ENCODE data around the gene ADAM22.

Gene ADAM22

DNA sequence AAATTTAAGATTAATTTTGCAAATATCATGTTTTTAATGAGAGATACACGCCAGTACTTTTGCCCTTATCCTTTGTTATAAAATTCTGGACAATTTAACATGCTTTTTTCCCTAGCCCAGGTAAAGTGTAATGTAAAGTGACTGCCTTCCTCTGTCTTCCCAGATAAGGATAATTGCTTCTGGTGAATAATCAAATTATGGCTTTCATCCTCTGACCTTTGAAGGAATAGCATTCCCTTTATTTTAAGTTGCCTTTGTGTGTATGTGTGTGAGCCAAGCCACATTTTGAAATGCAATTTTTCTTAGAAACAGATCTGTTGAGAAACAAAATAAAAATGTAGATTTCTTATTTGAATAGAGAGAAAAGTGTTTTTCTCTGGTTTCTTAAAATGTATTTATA lies 107.5 kb downstream of the ADAM22 start:
- DNase-seq = no peak

DNA sequence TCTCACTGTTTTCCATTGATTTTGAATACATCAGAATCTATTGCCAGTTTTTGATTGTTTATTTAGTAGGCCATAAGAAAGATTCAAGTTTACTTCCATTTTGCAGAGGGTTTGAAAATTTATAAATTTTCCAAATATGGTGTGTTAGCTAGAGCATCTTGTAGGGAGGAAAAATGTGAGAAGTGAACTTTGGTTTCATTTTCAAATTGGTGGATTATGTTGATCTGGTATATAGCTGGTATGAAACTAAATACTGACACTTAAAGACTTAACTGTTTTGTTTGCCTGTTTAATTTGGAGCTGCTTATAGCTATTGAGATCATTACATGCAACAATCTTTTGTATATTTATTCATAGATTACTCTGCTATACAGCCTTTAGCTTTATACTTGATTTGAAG lies 108.1 kb downstream of the ADAM22 start:
- DNase-seq = no peak

DNA sequence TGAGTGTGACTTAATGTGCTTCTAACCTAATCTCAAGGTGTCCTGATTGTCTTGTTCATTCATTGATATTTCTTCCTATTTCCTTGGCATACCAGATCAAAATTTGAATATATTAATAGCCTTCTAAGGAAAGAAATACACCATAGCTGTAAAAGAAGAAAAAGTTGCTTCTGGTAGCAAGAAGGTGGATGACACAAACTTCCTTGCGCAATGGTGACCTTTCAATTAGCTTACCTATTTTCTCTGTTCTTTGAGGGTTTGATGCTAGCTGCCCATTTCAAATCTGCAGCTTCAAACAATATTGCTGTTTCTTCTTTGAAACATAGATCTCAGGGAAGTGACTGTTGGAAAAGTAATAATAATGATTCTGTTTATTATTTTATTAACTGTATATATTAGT lies 108.8 kb downstream of the ADAM22 start:
- DNase-seq = no peak

DNA sequence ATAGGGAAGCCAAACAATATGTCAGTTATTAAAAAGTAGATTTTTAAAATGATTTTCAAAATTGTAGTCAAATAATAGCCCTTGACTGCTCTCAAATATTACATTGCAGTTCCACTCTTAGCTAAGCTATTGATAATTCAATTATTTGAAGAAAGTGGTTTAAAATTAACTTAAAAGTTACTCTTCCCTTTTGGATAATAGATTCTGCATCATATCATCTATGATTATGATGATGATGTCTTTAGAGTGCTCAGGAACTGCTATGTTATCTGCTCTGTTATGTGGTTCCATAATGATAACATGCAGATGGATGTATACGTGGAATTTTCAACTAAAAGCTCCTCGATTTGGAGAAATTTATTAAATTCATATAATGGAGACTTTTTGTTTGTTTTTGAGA lies 110.0 kb downstream of the ADAM22 start:
- DNase-seq = no peak

DNA sequence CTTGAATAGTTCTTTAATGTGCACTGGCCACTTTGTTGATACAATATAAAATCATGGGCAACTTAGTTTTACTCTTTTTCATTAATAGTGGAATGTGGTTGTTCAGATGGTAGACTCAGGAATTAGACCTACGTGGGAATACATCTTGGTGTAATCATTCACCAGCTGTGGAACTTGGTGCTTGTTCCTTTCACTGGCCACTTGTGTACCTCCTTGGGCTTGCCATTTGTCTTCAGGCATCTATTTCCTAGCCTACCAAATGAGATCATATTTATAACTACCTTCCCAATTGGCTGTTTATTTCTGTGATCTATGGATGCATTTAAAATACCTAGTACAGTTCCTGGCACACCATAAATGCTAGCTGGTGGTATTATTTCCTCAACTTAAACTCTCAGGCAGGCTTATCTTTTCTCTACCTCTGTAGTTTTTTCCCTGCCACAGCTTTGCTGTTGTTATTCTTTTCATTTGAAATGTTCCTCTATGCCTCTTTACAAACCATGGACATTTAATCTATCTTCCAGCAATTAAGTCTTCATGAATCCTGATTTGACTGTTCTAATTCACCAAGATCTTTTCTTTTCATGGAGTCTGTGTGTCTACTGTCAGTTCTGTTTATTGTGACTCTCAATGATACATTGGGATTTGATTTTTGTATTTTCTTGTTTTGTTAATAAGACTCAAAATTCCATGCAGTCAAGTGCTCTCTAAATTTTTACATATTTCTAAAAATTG lies 113.0 kb downstream of the ADAM22 start:
- no peak for DNase-seq

DNA sequence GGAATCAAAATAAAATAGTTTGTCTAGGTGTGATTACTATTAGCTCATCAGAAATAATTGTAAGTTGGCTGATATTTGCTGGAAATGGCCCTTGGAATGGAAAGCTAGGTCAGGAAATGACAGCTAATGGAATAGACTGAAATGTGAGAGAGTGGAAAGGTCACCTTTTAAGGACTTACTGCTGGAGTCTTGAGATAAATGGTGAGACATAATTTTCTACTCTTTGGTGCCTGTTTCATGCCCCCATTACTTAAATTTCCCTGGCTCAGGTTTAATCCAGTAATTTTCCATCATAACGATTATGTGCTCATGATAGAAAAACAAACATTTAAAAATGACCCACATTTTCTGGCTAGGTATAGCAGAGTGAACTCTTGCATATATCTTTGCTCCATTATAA lies 123.6 kb downstream of the ADAM22 start:
- DNase-seq = no peak

DNA sequence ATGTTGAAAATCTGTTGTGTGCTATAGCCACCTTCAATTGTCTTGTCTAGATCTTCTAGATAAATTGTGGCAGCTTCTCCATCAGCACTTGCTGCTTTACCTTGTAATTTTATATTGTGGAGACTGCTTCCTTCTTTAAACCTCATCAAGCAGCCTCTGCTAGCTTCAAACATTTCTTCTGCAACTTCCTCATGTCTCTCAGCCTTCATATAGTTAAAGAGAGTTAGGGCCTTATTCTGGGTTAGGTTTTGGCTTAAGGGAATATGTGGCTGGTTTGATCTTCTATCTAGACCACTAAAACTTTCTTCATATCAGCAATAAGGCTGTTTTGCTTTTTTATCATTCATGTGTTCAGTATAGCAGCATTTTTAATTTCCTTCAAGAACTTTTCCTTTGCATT lies 128.2 kb downstream of the ADAM22 start:
- DNase-seq = no peak

DNA sequence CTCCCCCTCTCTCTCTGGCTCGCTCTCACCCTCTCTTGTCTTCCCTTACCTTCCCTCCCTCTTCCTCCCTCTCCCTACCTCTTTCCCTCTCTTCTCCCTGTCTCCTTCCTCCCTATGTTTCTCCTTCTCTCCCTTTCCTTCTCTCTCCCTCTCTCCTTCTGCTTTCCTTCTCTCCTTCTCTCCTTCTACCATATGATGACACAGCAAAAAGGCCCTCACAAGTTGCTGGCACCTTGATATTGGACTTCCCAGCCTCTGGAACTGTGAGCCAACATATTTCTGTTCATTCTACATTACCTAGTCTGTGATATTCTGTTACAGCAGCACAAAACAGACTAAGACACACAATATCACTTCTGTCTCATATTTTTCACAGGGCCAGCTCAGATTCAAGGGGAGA lies 135.0 kb downstream of the ADAM22 start:
- no peak for DNase-seq

DNA sequence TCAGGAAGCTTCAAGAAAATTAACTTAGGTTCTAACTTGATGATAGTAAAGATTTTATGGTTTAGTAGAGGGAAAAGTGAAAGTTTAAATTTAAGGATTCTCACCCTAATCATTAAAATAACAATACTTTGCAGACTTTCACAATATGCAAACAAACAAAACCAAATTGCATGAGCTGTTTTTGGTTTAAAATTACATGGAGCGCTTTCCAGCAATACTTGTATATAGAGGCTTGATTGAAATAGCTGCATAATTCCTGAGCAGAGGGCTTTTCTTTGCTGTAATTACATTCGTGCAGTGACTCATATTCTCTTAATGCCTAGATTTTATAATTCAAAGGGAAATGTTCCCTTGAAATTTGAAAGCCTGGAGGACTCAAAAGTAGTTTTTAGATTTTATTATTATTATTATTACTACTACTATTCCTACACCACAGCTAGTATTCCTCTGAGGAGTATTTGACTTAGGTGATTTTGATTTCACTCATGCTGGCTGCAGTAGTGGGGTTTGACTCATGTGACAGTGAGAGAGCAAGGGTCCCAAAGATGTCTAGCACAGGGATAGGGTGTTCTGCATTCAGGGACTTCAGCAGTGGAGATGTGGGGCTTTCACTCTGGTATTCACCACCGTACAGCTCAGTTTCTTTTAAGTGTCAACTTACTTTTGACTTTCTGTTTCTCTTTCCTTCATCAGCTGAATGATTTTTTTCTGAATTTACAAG lies 138.1 kb downstream of the ADAM22 start:
- no peak for DNase-seq

DNA sequence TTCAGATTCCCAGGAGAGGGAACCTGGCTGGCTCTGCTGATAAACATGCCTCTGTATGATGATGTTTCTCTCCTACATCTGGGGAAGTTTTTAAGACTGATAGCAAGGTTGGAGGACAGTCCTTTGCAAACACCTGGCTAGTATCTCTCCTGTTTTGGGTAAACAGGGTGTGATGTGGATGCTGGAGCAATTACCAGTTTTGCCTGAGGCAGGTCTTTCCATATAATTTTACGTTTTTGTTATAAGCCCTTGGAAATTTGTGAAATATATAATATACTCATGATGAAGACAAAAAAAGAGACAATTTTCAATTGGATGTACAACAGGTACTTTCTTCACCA lies 138.6 kb downstream of the ADAM22 start:
- no peak for DNase-seq

DNA sequence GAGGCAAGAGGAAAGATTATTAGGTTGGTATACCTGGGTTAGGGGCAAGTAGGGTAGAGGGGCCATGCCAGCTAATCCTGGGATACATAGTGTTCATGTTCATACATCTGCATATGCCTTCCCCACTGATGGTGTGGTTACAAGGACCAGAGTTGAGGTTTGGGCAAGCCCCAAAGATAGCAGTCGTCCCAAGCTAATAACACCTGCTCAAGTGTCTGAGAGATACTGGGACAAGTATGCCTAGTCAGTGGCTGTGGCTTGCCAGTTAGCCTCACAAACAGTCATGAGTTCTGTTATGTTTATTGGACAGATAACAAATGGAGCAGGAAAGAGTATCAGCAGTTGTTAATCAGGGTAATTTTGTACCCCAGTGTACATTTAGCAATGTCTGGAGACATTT lies 139.6 kb downstream of the ADAM22 start:
- DNase-seq = no peak

DNA sequence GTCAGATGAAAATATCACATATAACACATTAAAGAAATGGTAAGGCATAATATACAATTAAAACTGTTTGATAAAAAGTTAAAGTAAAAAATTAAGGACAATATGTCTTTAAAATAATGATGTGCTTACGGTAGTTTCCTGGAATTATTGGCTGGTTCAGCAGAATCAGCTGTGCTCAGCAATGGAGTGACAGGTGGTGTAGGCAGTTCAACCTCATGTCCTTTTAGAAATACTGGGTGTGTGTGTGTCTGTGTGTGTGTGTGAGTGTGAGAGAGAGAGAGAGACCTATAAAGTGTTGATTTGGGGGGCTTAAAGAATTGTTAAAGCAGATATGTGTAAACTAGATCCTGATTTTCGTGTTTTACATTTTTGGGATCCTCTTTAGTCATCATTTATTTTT lies 141.2 kb downstream of the ADAM22 start:
- DNase-seq = no peak

DNA sequence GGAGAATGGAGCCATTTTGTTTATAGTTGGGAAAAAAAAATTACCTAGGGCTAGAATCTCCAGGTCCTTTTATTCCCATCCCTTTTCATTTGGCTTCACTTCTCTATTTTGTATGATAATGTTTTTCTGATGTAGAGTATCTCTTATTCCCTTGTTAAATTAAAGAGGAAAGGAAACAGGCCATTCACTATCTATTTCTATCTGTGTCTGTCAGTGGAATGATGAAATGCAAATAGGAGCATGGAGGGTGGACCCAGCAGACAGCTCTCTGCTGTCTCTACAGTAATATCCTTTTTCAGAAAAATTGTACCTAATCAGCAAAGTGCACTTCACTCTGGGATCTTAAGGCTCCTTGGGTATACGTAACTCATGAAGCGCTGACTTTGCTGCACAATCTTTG lies 149.8 kb downstream of the ADAM22 start:
- DNase-seq = no peak

DNA sequence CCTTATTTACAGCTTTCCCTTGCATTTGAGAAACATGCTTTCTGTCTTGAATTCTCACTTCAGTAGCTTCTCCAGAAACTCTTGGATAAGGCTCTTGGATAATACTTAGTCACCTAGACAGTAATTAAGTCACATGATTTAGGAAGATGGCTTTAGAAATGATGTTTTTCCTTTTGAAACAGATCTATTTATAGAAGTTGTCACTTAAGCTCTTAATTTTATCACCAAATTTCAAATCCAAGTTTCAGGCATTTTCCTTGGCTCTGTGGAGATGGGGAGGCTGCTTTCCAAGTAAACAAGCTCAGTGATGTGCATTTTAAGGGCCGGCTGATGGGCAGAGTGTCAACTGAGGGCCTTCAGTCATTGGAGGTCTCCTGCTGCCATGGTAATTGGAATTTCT lies 155.5 kb downstream of the ADAM22 start:
- peak in 1 of 2 experiments; percentile 34 for DNase-seq

DNA sequence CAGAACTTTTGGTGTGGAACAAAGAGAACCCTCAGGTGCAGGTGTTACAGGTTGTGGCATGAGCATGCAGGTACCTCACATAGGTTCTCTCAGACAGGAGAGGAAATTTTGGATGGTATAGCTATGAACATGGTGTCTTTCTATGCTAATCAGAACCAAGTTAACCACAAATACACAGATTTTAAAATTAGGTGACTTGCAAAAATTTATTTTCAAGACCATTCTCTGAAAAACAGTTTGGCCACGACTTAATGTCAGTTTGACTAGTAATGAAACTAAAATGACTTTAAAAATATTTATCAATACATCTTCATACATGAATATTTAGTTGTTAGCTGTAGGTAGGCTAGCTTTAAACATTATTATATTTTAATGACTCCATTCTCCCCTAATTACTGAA lies 156.2 kb downstream of the ADAM22 start:
- DNase-seq = no peak

DNA sequence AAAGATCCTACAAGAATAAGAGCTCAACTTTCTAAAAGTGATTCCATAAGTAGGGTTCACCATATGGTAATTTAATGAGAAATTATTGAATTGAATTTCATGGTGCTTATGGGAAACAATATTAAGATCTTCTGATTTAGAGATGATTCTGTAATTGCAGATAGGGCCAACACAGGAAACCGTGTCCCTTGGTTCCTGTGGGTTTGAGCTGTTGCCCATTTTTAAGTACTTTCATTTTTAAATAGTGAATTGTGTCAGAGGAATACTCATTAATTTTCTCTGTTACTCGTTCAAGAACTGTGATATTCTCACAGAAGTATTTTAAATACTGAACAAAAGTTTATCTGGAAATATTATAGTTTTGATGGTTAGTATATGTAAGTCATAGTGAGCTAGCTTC lies 156.6 kb downstream of the ADAM22 start:
- DNase-seq = no peak

DNA sequence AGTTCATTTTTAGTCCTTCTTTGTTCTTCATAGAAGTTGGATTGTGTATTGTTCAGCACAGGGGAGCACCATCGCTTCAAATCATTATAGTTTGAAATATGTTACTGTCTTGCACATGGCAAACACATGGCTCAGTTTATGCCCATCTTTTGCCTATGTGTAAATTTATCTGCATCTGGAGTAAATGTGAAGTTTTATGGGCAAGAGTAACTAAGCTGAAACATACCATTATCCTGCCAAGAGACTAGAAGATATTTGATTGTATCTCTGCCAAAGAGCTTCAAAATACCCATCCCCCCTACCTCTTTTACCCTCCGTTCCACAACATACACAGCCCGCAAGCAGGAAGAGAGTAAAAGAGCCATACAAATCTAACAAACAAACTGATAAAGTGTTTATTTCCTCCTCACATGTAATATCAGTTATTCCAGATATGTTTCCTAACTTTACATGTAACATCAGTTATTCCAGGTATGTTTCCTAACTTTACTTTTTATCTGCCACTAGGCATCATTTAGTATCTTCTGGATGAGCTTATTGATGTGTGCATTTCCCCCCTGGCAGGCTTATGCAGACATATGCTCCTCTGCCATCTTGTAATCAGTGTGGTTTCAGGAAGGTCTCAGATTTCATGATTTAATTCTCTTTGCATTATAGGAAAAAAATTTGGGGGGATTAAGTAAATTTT lies 158.1 kb downstream of the ADAM22 start:
- peak in 1 of 2 experiments; percentile 52 for DNase-seq

DNA sequence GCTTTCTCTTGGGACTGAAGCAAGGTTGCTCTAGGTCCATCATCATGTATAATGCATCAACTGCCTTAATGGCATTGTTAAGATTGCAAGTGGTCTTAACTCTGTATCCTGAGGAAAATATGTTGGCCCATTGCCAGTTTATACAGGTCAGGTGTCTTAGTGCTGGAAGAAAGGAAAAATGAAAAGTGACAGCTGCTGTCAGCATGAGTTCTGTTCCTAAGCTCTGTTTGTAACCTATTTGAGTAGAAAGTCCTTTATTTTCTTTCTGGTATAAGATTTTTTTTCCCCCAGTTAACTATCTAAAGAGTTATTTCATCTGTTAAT lies 158.6 kb downstream of the ADAM22 start:
- DNase-seq = peak in 1 of 2 experiments; percentile 50

DNA sequence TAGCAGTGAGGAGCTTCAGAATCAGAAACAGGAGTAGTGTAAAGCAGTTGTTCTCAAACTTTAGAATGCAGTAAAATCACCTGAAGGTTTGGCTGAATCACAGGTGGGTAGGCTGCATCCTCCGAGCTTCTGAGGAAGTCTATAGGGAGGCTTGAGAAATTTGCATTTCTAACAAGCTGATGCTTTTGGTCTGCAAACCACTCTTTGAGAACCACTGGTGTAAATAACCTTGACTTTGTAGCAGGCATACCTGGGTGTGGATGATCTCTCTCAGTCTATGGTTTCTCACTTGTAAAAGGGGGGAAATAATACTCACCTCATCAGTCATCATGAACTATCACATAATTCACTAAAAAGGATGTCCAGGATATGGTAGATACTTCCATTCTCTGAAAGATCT lies 167.7 kb downstream of the ADAM22 start:
- DNase-seq = no peak

DNA sequence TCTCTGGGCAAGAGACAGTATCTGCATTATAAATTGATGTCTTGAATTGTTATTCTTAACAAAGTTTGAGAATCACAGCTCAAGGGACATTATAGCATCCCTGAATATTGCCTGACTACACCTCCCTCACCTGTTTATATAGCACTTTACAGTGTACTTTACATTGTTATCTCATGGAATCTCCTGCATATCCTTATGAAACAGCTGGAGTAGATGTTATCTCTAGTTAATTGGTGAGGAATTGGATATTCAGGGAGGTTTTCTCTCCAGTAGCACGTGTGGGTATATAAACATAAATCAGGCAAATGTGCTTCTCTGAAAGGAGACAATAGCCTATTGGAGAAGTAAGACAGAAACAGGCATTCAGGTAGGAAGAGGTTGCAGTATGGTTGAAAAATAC lies 168.6 kb downstream of the ADAM22 start:
- no peak for DNase-seq

DNA sequence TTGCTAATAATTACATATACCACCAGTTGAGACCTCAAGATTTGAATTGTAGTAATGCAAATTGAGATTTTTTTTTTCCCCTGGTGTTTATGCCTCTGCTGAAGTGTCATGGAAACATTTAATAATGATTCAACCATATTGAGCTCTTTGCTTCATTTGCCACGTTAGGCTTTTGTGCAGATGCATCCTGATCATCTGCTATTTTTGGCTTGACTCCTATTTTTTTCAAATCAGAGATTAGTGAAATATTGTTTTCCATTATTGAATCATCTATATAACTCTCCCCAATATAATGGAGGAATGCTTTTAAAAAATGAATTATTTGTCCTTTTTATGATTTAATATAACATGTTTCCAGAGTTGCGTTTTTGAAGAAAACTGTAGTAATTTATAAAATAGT lies 170.7 kb downstream of the ADAM22 start:
- no peak for DNase-seq

DNA sequence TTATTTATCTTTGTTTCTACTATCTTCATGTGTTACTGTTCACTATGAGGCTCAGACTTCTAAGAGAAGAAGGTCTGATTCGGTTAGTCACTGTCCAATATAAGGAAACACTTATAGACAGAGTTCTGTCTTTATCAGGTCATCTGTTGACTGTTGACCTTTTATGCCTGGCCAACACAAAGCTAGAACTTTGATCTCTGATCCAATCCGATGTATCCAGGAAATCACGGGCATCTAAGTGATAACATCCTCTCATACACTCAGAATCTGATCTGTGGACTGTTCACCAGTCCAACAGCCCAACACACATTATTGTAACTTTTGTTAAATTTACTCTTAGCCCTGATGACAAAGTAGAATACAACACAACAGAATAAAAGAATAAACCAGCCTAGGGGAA lies 171.2 kb downstream of the ADAM22 start:
- no peak for DNase-seq

DNA sequence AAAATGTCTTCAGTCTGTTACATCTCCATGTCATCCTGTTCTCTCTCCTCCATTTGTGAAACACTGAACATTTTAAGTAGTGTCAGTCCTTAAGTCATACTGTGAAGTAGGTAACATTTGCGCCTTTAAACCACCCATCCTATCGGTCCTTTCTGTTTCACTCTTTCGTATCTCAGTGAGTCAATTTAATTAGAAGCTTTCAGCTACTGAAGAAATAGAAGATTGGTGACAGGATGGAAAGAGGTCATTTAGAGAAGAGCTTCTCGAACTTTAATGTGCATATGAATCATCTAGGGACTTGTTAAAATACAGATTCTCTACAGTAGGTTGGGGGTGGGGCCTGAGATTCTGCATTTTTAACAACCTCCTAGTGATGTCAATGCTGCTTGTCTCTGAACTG lies 172.4 kb downstream of the ADAM22 start:
- DNase-seq = no peak

DNA sequence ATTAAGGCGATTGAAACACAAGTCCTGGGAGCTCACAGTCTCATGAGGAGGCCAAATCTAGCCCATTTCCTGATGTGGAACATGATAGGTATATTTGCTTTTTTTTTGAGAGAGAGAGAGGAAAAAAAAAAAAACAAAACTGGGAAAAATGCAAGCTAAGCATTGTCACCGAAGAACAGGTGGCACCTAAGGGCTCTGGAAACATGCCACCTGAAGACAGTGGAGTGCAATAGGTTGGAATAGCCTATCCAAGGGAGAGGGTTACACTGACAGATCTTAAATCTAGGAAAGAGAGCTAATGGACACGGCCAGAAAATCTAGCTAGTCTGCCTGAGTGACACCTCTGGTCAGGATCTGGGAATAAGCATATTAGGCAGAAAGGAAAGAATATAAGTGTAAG lies 175.6 kb downstream of the ADAM22 start:
- DNase-seq = peak in 1 of 2 experiments; percentile 42
